NCI-H1105 treated with DMSO at 0.1 percent for 48 hours (cell line): ENCODE measurements around the gene PHF20.
A peak's percentile ranks its signal among the peaks of the same experiment; 100 is the strongest.
"Not testable (repeated sequence)": the region's sequence is repeated elsewhere in the genome, so short reads cannot be mapped to it uniquely, and the experiment has no call there.

Experiments
- DNase-seq: peaks from one replicate; lab custom pipeline; 2025; lab: John Stamatoyannopoulos, UW

Gene PHF20

GRCh38 chr20:35934050-35934449, 162.2 kb downstream of the PHF20 start:
- DNase-seq, result no peak

- no peak for DNase-seq
Measured at GRCh38 chr20:35939264-35939663, 167.4 kb downstream of the PHF20 start.

- DNase-seq, result no peak
Measured at GRCh38 chr20:35941620-35942019, 169.8 kb downstream of the PHF20 start.

- DNase-seq, result no peak
Measured at GRCh38 chr20:35942243-35942642, 170.4 kb downstream of the PHF20 start.

GRCh38 chr20:35947489-35947888, 175.7 kb downstream of the PHF20 start:
- DNase-seq, result peak; percentile 11

GRCh38 chr20:35947907-35948306, 176.1 kb downstream of the PHF20 start:
- DNase-seq, result no peak

GRCh38 chr20:35950093-35950492, 178.3 kb downstream of the PHF20 start:
- no peak for DNase-seq

- DNase-seq, result not testable (repeated sequence)
Measured at GRCh38 chr20:35952080-35952479, 180.3 kb downstream of the PHF20 start.

- DNase-seq, result peak; percentile 2
Measured at GRCh38 chr20:35952480-35953386, 180.9 kb downstream of the PHF20 start.

GRCh38 chr20:35953387-35954199, 181.8 kb downstream of the PHF20 start:
- DNase-seq, result peak; percentile 4

GRCh38 chr20:35954200-35954906, 182.5 kb downstream of the PHF20 start, which contains the start of gene SCAND1:
Gene SCAND1 (minus strand): TSS chr20:35954502. CDS start chr20:35954284, 218 bp downstream.
- peak; percentile 97 for DNase-seq

GRCh38 chr20:35954907-35955251, 183.1 kb downstream of the PHF20 start:
- peak; percentile 40 for DNase-seq

- no peak for DNase-seq
Measured at GRCh38 chr20:35956616-35957015, 184.8 kb downstream of the PHF20 start.

GRCh38 chr20:35959291-35959690, 187.5 kb downstream of the PHF20 start:
- DNase-seq, result not testable (repeated sequence)

- DNase-seq, result no peak
Measured at GRCh38 chr20:35963878-35964277, 192.1 kb downstream of the PHF20 start.

GRCh38 chr20:35967979-35968640, 196.3 kb downstream of the PHF20 start, which contains the start of gene CNBD2:
Gene CNBD2 (plus strand): TSS chr20:35968590. CDS start chr20:35968763, 173 bp downstream.
- no peak for DNase-seq

GRCh38 chr20:35968930-35969329, 197.1 kb downstream of the PHF20 start:
- DNase-seq, result no peak

GRCh38 chr20:35971981-35972380, 200.2 kb downstream of the PHF20 start:
- no peak for DNase-seq

GRCh38 chr20:35972462-35972861, 200.6 kb downstream of the PHF20 start:
- no peak for DNase-seq

- DNase-seq, result no peak
Measured at GRCh38 chr20:35974256-35974655, 202.4 kb downstream of the PHF20 start.

- DNase-seq, result no peak
Measured at GRCh38 chr20:35975576-35976373, 204.0 kb downstream of the PHF20 start.
